ENCODE data around the gene TSPYL1.

TSPYL1 gene

GRCh38 chr6:116258520-116258919 lies 21.2 kb downstream of the TSPYL1 start:
- DNase-seq (ENCODE audit: low spot score) = no peak

DNA sequence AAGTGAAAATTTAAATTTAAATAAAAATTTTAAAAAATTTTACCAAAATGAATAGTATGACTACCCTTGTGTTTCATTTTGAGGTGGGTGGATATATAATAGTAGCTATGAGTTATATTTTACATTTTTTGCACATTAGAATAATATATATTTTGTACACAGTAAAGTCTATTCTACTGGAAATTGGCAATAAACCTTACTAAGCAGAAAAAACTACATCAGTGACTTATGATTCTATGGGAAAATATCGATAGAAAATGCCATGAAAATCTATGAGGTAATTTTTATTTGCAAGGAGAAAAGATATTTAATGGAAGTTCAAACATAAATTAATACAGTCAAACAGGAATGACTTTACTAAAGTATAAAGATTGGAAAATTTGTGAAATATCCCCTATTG lies 23.0 kb downstream of the TSPYL1 start:
- no peak for DNase-seq (ENCODE audit: low spot score)

GRCh38 chr6:116255246-116255800 lies 24.4 kb downstream of the TSPYL1 start:
- DNase-seq (ENCODE audit: low spot score) = no peak

DNA sequence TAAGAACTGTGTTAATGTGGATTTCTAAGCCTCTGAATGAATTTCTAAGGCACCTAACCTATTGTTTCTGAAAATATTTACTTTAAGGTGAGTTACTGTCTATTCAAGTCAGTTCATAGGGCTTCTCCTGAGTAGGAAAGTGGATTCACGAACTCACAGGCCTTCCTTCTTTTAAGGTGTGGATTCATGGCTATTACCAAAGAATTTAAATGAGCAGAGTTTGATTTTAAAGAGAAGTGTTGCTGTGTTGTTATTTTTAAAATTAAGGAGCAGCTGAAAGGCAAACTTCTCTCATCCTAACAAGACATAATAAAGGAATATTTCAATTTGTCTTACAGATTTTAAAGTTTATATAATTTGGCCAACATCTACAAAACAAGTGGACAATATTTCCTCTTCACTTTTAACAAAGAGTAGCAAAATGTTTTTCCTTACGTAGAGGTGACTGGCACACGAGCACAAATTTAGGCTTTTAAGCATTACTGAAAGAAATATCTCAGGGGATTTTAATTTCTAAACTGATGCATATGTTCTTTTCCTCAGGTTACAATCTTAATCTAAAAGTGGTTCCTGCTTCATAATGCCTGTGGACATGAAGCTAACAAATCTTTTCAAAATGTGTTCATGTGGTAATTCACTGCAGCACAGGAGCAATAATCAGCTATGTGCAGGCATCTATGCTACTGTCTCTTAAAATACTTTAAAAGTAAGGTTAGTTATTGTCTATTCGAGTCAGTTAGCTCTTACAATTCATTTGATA lies 25.3 kb downstream of the TSPYL1 start:
- DNase-seq (ENCODE audit: low spot score) = no peak

DNA sequence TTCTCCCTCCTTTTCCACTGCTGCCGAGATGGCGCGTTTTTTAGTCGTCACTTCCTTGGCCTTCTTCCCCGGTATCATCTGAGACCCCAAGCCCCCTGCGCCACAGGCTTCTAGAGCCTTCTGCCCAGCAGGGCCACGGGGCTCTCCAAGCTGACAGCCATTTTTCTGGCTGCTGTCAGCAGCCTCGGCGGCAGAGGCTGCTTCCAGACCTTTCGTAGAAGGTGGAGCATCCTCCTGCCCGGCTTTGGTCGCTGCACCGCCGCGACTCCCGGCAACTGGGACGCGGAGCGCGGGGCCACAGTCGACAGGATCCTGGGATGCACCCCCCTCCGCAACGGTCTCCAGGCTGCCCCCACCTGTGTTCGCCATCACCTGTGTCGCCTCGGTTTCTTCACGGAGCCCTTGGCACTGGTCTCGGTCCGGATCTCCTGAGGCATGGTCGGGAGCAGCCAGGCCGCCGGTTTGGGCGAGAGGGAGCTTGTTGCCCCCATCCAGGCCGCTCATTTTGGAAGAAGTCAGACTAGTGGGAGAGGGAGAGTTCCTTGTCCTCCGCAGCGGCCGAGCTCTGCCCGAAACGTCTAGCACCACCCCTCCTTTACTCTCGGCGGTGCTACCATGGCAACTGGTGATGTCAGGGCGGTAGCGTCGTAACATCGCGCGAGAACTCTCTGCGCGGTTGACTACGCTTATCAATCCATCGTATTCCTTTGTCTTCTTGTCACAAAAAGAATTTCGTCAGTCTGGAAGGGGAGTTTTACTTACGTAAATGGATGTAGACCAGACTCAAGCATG lies 26.0 kb downstream of the TSPYL1 start, which contains the start of gene TSPYL4:
TSS of gene TSPYL4 (minus strand) at position 571 of the 792 bp plus-strand sequence. CDS start at position 504, 67 bp downstream.
- DNase-seq (ENCODE audit: low spot score) = peak; percentile 89

GRCh38 chr6:116253188-116253504 lies 26.6 kb downstream of the TSPYL1 start:
- no peak for DNase-seq (ENCODE audit: low spot score)

DNA sequence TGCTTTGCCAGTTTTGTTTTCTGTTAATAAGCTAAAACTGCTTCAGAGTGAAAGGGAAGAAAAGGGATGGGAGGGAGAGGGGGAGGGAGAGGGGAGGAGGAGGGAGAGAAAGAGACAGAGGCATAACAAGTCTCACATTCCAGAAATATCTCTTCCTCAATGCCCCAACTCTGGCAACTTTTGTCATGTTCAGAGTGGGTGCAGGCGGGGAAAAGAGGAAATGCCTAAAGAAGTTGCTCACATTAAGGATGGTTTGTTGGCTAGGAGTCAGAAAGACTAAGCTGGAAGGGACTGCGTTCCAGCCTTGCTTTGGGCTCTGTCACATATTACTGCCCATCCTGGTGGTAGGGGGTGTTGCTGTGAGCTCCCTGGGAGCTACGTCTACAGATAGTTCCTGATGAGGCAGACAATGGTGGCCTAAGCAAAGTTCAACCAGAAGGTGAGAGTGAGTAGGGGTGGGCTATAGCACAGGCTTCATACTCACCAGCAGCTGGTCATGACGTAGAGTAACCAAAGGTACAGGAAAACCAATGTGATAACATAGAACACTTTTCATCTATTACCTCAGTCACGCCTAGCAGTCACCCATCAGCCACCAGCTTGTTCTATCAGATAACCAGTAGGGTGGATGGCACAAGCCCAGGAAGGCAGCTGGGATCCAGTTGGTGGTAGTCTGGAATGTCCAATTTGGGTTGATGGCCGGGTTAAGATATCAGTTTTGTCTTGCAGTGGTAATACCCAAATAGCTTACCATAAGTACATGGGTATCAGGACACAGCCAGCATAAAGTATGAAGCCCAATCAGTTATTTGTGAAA lies 28.0 kb downstream of the TSPYL1 start:
- no peak for DNase-seq (ENCODE audit: low spot score)

GRCh38 chr6:116248577-116248976 lies 31.2 kb downstream of the TSPYL1 start:
- DNase-seq (ENCODE audit: low spot score) = no peak

DNA sequence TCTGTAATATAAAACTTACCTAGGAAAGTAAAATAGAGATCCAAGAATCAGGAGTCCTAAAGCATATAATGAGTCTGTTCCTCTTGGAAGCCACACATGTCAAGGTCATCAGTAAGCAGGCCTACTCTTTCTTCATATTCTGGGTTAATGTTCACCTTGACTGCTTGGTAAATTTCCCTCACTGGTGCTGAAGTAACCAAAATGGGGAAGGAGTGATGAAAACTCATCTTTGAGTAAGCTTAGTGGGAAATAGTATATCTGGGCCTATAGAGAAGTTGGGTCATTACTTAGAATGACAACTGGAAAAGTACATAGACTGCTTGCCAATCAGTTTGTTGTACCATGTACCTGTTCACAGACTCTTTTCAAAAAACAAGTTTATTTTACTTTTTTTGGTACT lies 32.4 kb downstream of the TSPYL1 start:
- no peak for DNase-seq (ENCODE audit: low spot score)

GRCh38 chr6:116246089-116246488 lies 33.6 kb downstream of the TSPYL1 start:
- DNase-seq (ENCODE audit: low spot score) = no peak

GRCh38 chr6:116244284-116244683 lies 35.4 kb downstream of the TSPYL1 start:
- DNase-seq (ENCODE audit: low spot score) = no peak

GRCh38 chr6:116239856-116240255 lies 39.9 kb downstream of the TSPYL1 start:
- DNase-seq (ENCODE audit: low spot score) = no peak

GRCh38 chr6:116239256-116239655 lies 40.5 kb downstream of the TSPYL1 start:
- no peak for DNase-seq (ENCODE audit: low spot score)

GRCh38 chr6:116238083-116238482 lies 41.6 kb downstream of the TSPYL1 start:
- DNase-seq (ENCODE audit: low spot score) = no peak

DNA sequence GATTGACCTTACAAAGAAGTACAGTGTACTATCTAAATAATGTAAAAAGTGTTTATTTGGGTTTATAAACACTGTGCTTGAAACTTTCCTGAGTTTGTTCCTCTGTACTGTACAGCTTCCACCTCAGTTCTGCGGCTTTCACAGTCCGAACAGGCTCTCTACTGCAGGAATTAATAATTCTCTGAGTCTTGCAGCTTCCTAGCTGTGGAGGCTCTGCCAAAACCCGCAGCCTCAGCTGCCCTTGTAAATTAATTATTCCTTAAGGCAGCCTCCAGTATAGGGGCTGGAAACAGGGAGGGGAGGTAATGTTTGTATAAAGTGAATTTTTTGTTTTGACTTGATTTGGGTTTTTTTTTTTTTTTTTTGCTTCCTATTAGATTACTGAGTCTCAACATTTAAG lies 45.0 kb downstream of the TSPYL1 start:
- DNase-seq (ENCODE audit: low spot score) = no peak

- no peak for DNase-seq (ENCODE audit: low spot score)
Measured at GRCh38 chr6:116229287-116229913, 50.3 kb downstream of the TSPYL1 start.

All from hematopoietic multipotent progenitor cell treated with erythropoietin and hydrocortisone succinate and interleukin-3 and kit ligand, for 17 days (in vitro differentiated cells).